Caco-2 (cell line): Measurements from ENCODE around the gene GALNT17. TPM values are rescaled to one million over a fixed set of nuclear protein-coding genes. Genes with fewer than 3 reads are reported as not detected.

Source experiments
- BruUV-seq: library from RNA; stranded (reverse); fragments of 400-500 nt; replicated peaks from 2 replicates; lab custom pipeline; 2021; lab: Mats Ljungman, UMichigan
- CTCF ChIA-PET: fragments of 300-600 bp; sonication (Branson Sonifier 250); formaldehyde crosslinking; loops from one replicate; lab custom pipeline; 2022; ENCODE audit warnings: antibody characterized with exemption; lab: Charles Lee
- POLR2A ChIA-PET: fragments of 300-600 bp; sonication (Branson Sonifier 250); formaldehyde crosslinking; loops from one replicate; lab custom pipeline; 2022; ENCODE audit warnings: antibody characterized with exemption; lab: Charles Lee
- DNase-seq, 2 experiments: peaks; one replicate each; pipeline versions ENCODE4 v3.0.0 to v3.0.0-alpha.2; 2020 to 2022
- H3K27me3 ChIP-seq: replicated peaks from 2 replicates; pipeline ENCODE4 v1.6.0; 2011; ENCODE audit warnings: low read length; ENCODE audit not compliant: control insufficient read depth, insufficient read depth
- H3K36me3 ChIP-seq: 2 replicates; pipeline ENCODE4 v1.5.1; 2011; ENCODE audit warnings: low read length; ENCODE audit not compliant: control insufficient read depth, insufficient read depth
- H3K4me1 ChIP-seq: fragments of 250-450 bp; sonication (Bioruptor Pico); 2 replicates; pipeline ENCODE4 v1.5.1; 2020; ENCODE audit warnings: mild to moderate bottlenecking
- H3K4me3 ChIP-seq: 2 replicates; pipeline ENCODE4 v1.5.1; 2011; ENCODE audit warnings: low read depth, mild to moderate bottlenecking, control low read depth, low read length
- H3K9me3 ChIP-seq: fragments of 250-450 bp; sonication (Bioruptor Pico); 2 replicates; pipeline ENCODE4 v1.5.1; 2020; ENCODE audit warnings: mild to moderate bottlenecking, moderate library complexity
- H3K27ac Mint-ChIP-seq: one replicate; pipeline ENCODE4 v1.8.0; 2022; ENCODE audit warnings: mixed read lengths; ENCODE audit not compliant: unreplicated experiment
- H3K27me3 Mint-ChIP-seq: one replicate; pipeline ENCODE4 v1.8.0; 2022; ENCODE audit warnings: mixed read lengths; ENCODE audit not compliant: insufficient read depth, unreplicated experiment
- H3K36me3 Mint-ChIP-seq: one replicate; pipeline ENCODE4 v1.8.0; 2022; ENCODE audit warnings: mild to moderate bottlenecking, mixed read lengths; ENCODE audit not compliant: insufficient read depth, unreplicated experiment
- H3K4me1 Mint-ChIP-seq: one replicate; pipeline ENCODE4 v1.8.0; 2022; ENCODE audit warnings: low read depth, mixed read lengths; ENCODE audit not compliant: unreplicated experiment
- H3K4me3 Mint-ChIP-seq: one replicate; pipeline ENCODE4 v1.8.0; 2022; ENCODE audit warnings: mild to moderate bottlenecking, moderate library complexity, mixed read lengths; ENCODE audit not compliant: unreplicated experiment
- H3K9me3 Mint-ChIP-seq: one replicate; pipeline ENCODE4 v1.8.0; 2022; ENCODE audit warnings: mixed read lengths; ENCODE audit not compliant: unreplicated experiment
- intact Hi-C: fragments of 100-400 bp; cut with micrococcal nuclease; formaldehyde crosslinking; loops from one replicate; pipeline ENCODE4 v1.10.0; 2022; ENCODE audit not compliant: unreplicated experiment
- total RNA-seq: library from RNA; stranded (reverse); gene quantifications from 2 replicates; pipeline ENCODE4 v1.2.3, GENCODE V29; 2022
- TF ChIP-seq, protein P1 (sequence below), 2 experiments: fragments of 200-600 bp in 1 of 2; IDR thresholded peaks; 1 replicate in 1 of 2; 2 replicates in 1 of 2; pipeline versions ENCODE4 v1.5.1 to v1.8.0; 2011 to 2022; ENCODE audit warnings: antibody characterized with exemption in 1 of 2, control low read depth in 1 of 2, inconsistent platforms in 1 of 2, low read depth in 1 of 2, low read length in 1 of 2, mild to moderate bottlenecking in 1 of 2, moderate library complexity in 1 of 2; ENCODE audit not compliant: insufficient read depth in 1 of 2, severe bottlenecking in 1 of 2, unreplicated experiment in 1 of 2

The GALNT17 gene
- total RNA-seq, 1 experiment from 2014 or later, result not detected

DNA sequence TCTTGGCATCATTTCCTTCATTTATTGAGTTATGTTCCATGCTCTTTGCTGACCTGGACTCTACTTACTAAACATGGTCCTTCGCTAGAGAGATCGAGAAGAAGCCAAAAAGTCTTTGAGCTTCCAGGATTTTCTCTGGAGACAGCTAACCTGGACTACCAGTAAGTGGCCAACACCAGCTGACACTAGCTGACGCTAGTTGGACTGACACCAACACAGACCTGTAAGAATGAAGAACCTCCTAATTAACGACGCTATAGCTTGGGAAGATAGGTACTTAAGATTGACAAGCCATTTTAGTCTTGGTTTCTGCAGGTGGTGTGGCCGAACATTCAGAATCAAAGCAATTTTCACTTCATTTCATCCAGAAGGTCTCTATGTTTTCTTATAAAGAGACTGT is 66.4 kb downstream of the GALNT17 start:
- Mint-ChIP-seq H3K4me3 (no peak overlapping the region), H3K4me1 (no peaks in the 10 kb centered on the region), H3K9me3 (peaks cover 38% of the 10 kb centered on the region), H3K36me3 (no peaks in the 10 kb centered on the region), H3K27me3 (no peaks in the 10 kb centered on the region), H3K27ac (no peak overlapping the region)
- ChIA-PET CTCF (no interaction called here), POLR2A (no interaction called here)
- BruUV-seq, result no TSS peak
- no peak overlapping the region for H3K4me3 ChIP-seq
- TF ChIP-seq, protein P1, sequence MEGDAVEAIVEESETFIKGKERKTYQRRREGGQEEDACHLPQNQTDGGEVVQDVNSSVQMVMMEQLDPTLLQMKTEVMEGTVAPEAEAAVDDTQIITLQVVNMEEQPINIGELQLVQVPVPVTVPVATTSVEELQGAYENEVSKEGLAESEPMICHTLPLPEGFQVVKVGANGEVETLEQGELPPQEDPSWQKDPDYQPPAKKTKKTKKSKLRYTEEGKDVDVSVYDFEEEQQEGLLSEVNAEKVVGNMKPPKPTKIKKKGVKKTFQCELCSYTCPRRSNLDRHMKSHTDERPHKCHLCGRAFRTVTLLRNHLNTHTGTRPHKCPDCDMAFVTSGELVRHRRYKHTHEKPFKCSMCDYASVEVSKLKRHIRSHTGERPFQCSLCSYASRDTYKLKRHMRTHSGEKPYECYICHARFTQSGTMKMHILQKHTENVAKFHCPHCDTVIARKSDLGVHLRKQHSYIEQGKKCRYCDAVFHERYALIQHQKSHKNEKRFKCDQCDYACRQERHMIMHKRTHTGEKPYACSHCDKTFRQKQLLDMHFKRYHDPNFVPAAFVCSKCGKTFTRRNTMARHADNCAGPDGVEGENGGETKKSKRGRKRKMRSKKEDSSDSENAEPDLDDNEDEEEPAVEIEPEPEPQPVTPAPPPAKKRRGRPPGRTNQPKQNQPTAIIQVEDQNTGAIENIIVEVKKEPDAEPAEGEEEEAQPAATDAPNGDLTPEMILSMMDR (IDR thresholded peaks at IDR 0.05; ENCODE audit: insufficient read depth in 1 of 2, low read depth in 1 of 2, low read length in 1 of 2, severe bottlenecking in 1 of 2, unreplicated experiment in 1 of 2), result no peak
- no peak for DNase-seq
- no peaks in the 10 kb centered on the region for H3K36me3 ChIP-seq
- no peaks in the 10 kb centered on the region for H3K27me3 ChIP-seq
- intact Hi-C loops, result no loop called here
- H3K4me1 ChIP-seq, result no peaks in the 10 kb centered on the region
- H3K9me3 ChIP-seq, result no peaks in the 10 kb centered on the region

DNA sequence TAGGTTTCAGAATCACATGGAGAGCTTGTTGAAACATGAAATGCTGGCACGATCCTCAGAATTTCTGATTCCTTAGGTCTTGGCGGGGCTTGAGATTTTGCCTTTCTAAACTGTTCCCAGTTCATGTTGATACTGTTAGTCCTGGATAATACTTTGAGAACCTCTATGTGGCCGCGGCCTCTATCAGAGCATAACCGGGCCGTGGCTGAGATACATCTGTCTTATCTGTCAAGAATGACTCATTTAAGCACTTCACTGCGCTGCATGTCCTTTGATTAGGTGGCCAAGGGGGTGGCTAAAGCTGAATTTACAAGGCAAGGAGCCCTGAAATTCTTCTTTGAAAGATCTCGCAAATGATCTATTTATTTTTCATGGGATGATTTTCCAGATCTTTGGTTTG is 66.9 kb downstream of the GALNT17 start:
- Histone ChIP-seq H3K36me3 (no peaks in the 10 kb centered on the region), H3K9me3 (no peaks in the 10 kb centered on the region), H3K27me3 (no peaks in the 10 kb centered on the region), H3K4me3 (no peak overlapping the region), H3K4me1 (no peaks in the 10 kb centered on the region)
- Mint-ChIP-seq H3K36me3 (no peaks in the 10 kb centered on the region), H3K27me3 (no peaks in the 10 kb centered on the region), H3K9me3 (peaks cover 38% of the 10 kb centered on the region), H3K27ac (no peak overlapping the region), H3K4me3 (no peak overlapping the region), H3K4me1 (no peaks in the 10 kb centered on the region)
- ChIA-PET CTCF (no interaction called here), POLR2A (no interaction called here)
- no peak for DNase-seq
- TF ChIP-seq, protein P1 (IDR thresholded peaks at IDR 0.05; ENCODE audit: insufficient read depth in 1 of 2, low read depth in 1 of 2, low read length in 1 of 2, severe bottlenecking in 1 of 2, unreplicated experiment in 1 of 2), result no peak
- intact Hi-C loops, result no loop called here
- no TSS peak for BruUV-seq

DNA sequence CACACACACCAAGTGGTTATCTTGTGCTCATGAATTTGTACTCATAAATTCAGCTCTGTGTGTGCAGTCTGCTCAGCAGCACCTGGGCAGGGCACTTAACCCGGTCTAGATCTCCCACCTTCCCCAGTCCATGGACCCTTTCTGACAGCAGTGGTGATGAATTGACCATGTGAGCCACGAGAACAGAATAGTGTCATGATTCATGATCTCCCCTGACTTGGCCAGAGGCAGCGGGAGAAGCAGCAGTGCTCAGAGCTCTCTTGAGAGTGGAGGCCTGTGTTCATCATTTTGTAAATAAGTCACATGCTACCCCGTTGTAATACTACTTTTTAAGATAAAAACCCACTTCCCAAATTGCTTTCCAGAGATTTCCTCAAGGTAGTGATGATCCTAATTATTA is 74.2 kb downstream of the GALNT17 start:
- no peaks in the 10 kb centered on the region for H3K36me3 ChIP-seq
- intact Hi-C loops, result no loop called here
- H3K4me3 Mint-ChIP-seq, result no peak overlapping the region
- H3K4me1 Mint-ChIP-seq, result no peaks in the 10 kb centered on the region
- CTCF ChIA-PET, result no interaction called here
- POLR2A ChIA-PET, result no interaction called here
- BruUV-seq, result no TSS peak
- TF ChIP-seq, protein P1 (IDR thresholded peaks at IDR 0.05; ENCODE audit: insufficient read depth in 1 of 2, low read depth in 1 of 2, low read length in 1 of 2, severe bottlenecking in 1 of 2, unreplicated experiment in 1 of 2), result no peak
- H3K27ac Mint-ChIP-seq, result no peak overlapping the region
- H3K36me3 Mint-ChIP-seq, result no peaks in the 10 kb centered on the region
- no peaks in the 10 kb centered on the region for H3K27me3 Mint-ChIP-seq
- no peaks in the 10 kb centered on the region for H3K9me3 ChIP-seq
- H3K9me3 Mint-ChIP-seq, result peaks cover 19% of the 10 kb centered on the region
- H3K27me3 ChIP-seq, result no peaks in the 10 kb centered on the region
- no peak overlapping the region for H3K4me3 ChIP-seq
- no peaks in the 10 kb centered on the region for H3K4me1 ChIP-seq
- DNase-seq, result no peak
